Thoracic aorta (tissue), 2 donors: ENCODE data around the gene MOK. TPM values are rescaled to one million over a fixed set of nuclear protein-coding genes. Genes with fewer than 3 reads are reported as not detected.

Experiments
- ATAC-seq: fragments of 150-250 bp; one replicate; pipeline ENCODE4 v1.8.0; 2017; ENCODE audit warnings: low read depth; ENCODE audit not compliant: insufficient number of reproducible peaks, low FRiP score
- DNase-seq: peaks from one replicate; pipeline ENCODE4 v3.0.0-alpha.2; 2020; ENCODE audit warnings: low spot score
- H3K27ac ChIP-seq, 2 donors: fragments of 200-600 bp; sonication (generic); 1 replicate in 1 of 2; 2 replicates in 1 of 2; pipeline ENCODE4 v1.5.1; 2016; ENCODE audit warnings: mild to moderate bottlenecking in 2 of 2, moderate library complexity in 2 of 2
- H3K27me3 ChIP-seq: fragments of 200-600 bp; sonication (generic); replicated peaks from 2 replicates; pipeline ENCODE4 v1.6.0; 2016; ENCODE audit warnings: mild to moderate bottlenecking; ENCODE audit not compliant: insufficient read depth
- H3K36me3 ChIP-seq: fragments of 200-600 bp; sonication (generic); one replicate; pipeline ENCODE4 v1.5.1; 2016
- H3K4me1 ChIP-seq, 2 donors: fragments of 200-600 bp; sonication (generic); 1 replicate in 1 of 2; 2 replicates in 1 of 2; pipeline versions ENCODE4 v1.5.1 to v1.6.0; 2016; ENCODE audit warnings: low read depth in 2 of 2, mild to moderate bottlenecking in 1 of 2; ENCODE audit not compliant: control insufficient read depth in 1 of 2
- H3K4me3 ChIP-seq: fragments of 200-600 bp; sonication (generic); 2 replicates; pipeline ENCODE4 v1.5.1; 2016; ENCODE audit warnings: mild to moderate bottlenecking
- H3K9me3 ChIP-seq: fragments of 200-600 bp; sonication (generic); 2 replicates; pipeline ENCODE4 v1.5.1; 2016
- CTCF ChIP-seq: fragments of 200-600 bp; sonication (generic); IDR thresholded peaks from one replicate; pipeline ENCODE4 v1.5.1; 2019; ENCODE audit warnings: antibody characterized with exemption
- total RNA-seq, 2 donors: library from RNA; depleted of rRNA; stranded (reverse); fragments of >200 nt; gene quantifications; one replicate each; pipeline versions ENCODE4 v1.1.0 to v1.2.3, GENCODE V29; 2016

Gene MOK
- total RNA-seq, 2 donors from 2014 or later = 15.0 to 41.0 TPM

- Histone ChIP-seq H3K9me3 (no peaks in the 10 kb centered on the region), H3K4me1 (no peaks in the 10 kb centered on the region), H3K36me3 (peaks cover 33% of the 10 kb centered on the region), H3K27ac (no peak overlapping the region), H3K4me3 (no peak overlapping the region), H3K27me3 (no peaks in the 10 kb centered on the region)
- ATAC-seq (no peak), DNase-seq (no peak)
- no peak for TF ChIP-seq CTCF
Observed at GRCh38 chr14:102342238-102342637, 37.3 kb upstream of the MOK start.

- no peaks in the 10 kb centered on the region for H3K4me1 ChIP-seq
- H3K36me3 ChIP-seq = peaks cover 30% of the 10 kb centered on the region
- no peak overlapping the region for H3K4me3 ChIP-seq
- DNase-seq (no peak), ATAC-seq (no peak)
- TF ChIP-seq CTCF = no peak
- H3K27ac ChIP-seq = no peak overlapping the region
- no peaks in the 10 kb centered on the region for H3K9me3 ChIP-seq
- no peaks in the 10 kb centered on the region for H3K27me3 ChIP-seq
Observed at GRCh38 chr14:102341566-102341965, 36.6 kb upstream of the MOK start.

GRCh38 chr14:102338724-102339123 is 33.8 kb upstream of the MOK start:
- Histone ChIP-seq H3K27ac (no peak overlapping the region), H3K9me3 (no peaks in the 10 kb centered on the region), H3K27me3 (no peaks in the 10 kb centered on the region), H3K4me3 (no peak overlapping the region), H3K36me3 (peaks cover 32% of the 10 kb centered on the region), H3K4me1 (no peaks in the 10 kb centered on the region)
- no peak for ATAC-seq
- TF ChIP-seq CTCF = no peak
- no peak for DNase-seq

- DNase-seq = no peak
- Histone ChIP-seq H3K36me3 (peaks cover 18% of the 10 kb centered on the region), H3K4me3 (no peak overlapping the region), H3K27me3 (no peaks in the 10 kb centered on the region), H3K27ac (no peak overlapping the region), H3K9me3 (no peaks in the 10 kb centered on the region), H3K4me1 (no peaks in the 10 kb centered on the region)
- ATAC-seq = no peak
- TF ChIP-seq CTCF = no peak
Observed at GRCh38 chr14:102335163-102335562, 30.2 kb upstream of the MOK start.

GRCh38 chr14:102333795-102334705 is 29.1 kb upstream of the MOK start:
- Histone ChIP-seq H3K9me3 (no peaks in the 10 kb centered on the region), H3K27ac (no peak overlapping the region), H3K36me3 (peaks cover 18% of the 10 kb centered on the region), H3K27me3 (no peaks in the 10 kb centered on the region), H3K4me1 (no peaks in the 10 kb centered on the region), H3K4me3 (no peak overlapping the region)
- ATAC-seq (no peak), DNase-seq (no peak)
- no peak for TF ChIP-seq CTCF
